ENCODE data around the gene POLR3A.
"Not testable (repeated sequence)": the region's sequence is repeated elsewhere in the genome, so short reads cannot be mapped to it uniquely, and the experiment has no call there.

Gene POLR3A

DNA sequence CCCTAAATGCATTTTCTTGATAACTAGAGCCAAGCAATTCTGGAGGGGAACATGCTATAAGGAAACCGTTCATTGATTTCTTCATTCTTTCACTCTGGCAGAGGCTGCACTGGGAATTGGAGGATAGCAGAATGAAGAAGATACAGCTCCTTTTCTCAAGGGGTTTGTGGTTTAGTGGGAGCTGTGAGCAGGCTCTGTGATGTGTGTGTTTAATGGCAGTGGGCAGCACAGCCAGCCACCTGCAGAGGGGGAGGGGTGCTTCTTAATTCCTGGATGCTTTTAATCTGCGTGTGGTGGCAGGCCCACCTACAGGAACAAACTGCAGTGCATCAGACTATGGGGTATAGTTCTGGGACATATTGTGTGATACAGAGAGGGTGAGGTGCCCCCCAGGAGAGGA lies 36.3 kb upstream of the POLR3A start:
- H3K36me3 ChIP-seq (ENCODE audit: control insufficient read depth, insufficient read depth, low read length), result no peaks in the 10 kb centered on the region
- no peaks in the 10 kb centered on the region for H3K27me3 ChIP-seq (ENCODE audit: control insufficient read depth, insufficient read depth, low read length)
- H3K4me3 ChIP-seq (ENCODE audit: low read length), result no peak overlapping the region

DNA sequence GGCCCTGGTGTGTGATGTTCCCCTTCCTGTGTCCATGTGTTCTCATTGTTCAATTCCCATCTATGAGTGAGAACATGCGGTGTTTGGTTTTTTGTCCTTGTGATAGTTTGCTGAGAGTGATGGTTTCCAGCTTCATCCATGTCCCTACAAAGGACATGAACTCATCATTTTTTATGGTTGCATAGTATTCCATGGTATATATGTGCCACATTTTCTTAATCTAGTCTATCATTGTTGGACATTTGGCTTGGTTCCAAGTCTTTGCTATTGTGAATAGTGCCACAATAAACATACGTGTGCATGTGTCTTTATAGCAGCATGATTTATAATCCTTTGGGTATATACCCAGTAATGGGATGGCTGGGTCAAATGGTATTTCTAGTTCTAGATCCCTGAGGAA lies 35.6 kb upstream of the POLR3A start:
- H3K9me3 ChIP-seq (ENCODE audit: control insufficient read depth, low read length); H3K4me3 ChIP-seq (ENCODE audit: low read length); H3K4me1 ChIP-seq (ENCODE audit: control insufficient read depth, insufficient read depth, low read length); H3K27me3 ChIP-seq (ENCODE audit: control insufficient read depth, insufficient read depth, low read length); H3K36me3 ChIP-seq (ENCODE audit: control insufficient read depth, insufficient read depth, low read length); H3K9ac ChIP-seq (ENCODE audit: low read length): not testable (repeated sequence)

More for the DNA sequence above, 36.3 kb upstream of the POLR3A start:
- Histone ChIP-seq H3K9ac (ENCODE audit: low read length) (no peak overlapping the region), H3K4me1 (ENCODE audit: control insufficient read depth, insufficient read depth, low read length) (peaks cover 5% of the 10 kb centered on the region), H3K9me3 (ENCODE audit: control insufficient read depth, low read length) (no peaks in the 10 kb centered on the region)

DNA sequence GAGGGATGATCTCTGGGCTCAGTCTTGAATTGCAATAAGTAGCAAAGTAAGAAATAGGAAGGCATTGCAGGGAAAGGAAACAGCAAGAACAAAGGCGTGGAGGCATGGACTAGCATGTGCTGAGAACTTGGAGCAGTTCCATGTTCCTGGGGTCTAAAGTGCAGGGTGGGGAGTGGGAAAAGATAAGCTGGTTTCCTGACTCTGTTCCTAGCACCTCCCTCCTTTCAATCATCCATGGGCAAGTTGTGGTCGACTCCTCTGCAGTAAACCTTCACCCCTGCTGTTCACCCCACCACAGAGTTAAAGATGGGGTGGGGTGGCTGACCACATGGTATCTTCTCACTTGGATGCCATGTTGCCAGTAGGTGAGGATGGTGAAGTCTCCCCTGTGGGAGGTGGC lies 33.9 kb upstream of the POLR3A start:
- H3K4me1 ChIP-seq (ENCODE audit: control insufficient read depth, insufficient read depth, low read length), result peaks cover 5% of the 10 kb centered on the region
- no peak overlapping the region for H3K9ac ChIP-seq (ENCODE audit: low read length)
- H3K9me3 ChIP-seq (ENCODE audit: control insufficient read depth, low read length), result no peaks in the 10 kb centered on the region
- no peaks in the 10 kb centered on the region for H3K27me3 ChIP-seq (ENCODE audit: control insufficient read depth, insufficient read depth, low read length)
- no peak overlapping the region for H3K4me3 ChIP-seq (ENCODE audit: low read length)
- H3K36me3 ChIP-seq (ENCODE audit: control insufficient read depth, insufficient read depth, low read length), result no peaks in the 10 kb centered on the region

DNA sequence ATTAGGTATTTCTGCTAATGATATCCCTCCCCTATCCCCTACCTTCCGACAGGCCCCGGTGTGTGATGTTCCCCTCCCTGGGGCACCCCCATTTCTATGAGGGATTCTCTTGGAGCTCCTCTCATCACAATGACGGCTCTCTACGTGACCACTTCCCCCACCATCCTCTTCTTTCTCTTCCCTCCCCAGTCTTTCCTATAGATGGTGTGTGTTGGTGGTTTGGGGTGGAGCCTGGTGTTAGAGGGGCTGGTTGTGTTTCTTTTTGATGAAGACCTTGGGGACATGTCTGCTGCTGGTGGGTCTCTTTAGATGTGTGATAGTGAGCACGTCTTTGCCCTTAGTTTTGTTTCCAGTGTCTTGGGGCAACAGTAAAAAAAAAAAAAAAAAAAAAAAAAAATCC lies 33.0 kb upstream of the POLR3A start:
- Histone ChIP-seq H3K36me3 (ENCODE audit: control insufficient read depth, insufficient read depth, low read length) (no peaks in the 10 kb centered on the region), H3K27me3 (ENCODE audit: control insufficient read depth, insufficient read depth, low read length) (no peaks in the 10 kb centered on the region), H3K9me3 (ENCODE audit: control insufficient read depth, low read length) (no peaks in the 10 kb centered on the region), H3K4me1 (ENCODE audit: control insufficient read depth, insufficient read depth, low read length) (peaks cover 5% of the 10 kb centered on the region), H3K4me3 (ENCODE audit: low read length) (no peak overlapping the region), H3K9ac (ENCODE audit: low read length) (no peak overlapping the region)

DNA sequence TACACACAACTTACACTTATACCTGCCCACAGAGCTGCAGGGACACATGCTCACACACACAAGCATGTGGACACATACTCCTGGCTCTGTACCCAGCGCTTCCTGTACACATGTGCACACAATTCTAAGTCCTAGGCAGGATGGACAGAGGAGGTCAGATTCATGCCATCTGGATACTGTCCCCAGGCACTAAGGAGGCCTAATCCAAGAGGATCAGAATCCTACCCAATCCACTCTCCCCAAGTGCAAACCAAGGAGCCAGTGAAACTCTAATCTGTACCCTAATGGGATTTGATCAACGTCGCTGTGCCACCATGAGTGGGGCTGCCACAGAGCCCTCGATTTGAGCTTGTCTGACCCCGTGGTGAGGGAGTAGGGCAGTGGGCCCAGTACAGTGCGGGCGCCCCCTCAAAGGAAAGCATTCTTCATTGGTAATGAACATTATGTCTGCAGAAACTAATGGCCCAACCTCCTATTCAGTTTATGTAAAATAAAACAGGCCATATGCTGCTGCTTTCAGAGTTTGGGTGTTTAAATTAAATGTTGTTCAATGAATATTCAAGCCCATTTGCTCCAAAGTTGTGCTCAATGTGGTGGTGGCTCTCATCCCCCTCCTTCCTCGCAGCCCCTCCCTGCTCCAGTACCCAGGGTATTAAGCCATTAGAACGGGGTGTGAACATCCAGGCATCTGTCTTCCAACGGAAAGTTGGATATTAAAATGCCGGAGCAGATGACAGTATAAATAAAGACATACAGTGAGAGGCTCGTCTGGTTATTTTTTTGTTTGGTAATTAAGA lies 30.8 kb upstream of the POLR3A start:
- Histone ChIP-seq H3K9me3 (ENCODE audit: control insufficient read depth, low read length) (no peaks in the 10 kb centered on the region), H3K4me1 (ENCODE audit: control insufficient read depth, insufficient read depth, low read length) (no peaks in the 10 kb centered on the region), H3K9ac (ENCODE audit: low read length) (no peak overlapping the region), H3K36me3 (ENCODE audit: control insufficient read depth, insufficient read depth, low read length) (no peaks in the 10 kb centered on the region), H3K4me3 (ENCODE audit: low read length) (no peak overlapping the region), H3K27me3 (ENCODE audit: control insufficient read depth, insufficient read depth, low read length) (no peaks in the 10 kb centered on the region)

DNA sequence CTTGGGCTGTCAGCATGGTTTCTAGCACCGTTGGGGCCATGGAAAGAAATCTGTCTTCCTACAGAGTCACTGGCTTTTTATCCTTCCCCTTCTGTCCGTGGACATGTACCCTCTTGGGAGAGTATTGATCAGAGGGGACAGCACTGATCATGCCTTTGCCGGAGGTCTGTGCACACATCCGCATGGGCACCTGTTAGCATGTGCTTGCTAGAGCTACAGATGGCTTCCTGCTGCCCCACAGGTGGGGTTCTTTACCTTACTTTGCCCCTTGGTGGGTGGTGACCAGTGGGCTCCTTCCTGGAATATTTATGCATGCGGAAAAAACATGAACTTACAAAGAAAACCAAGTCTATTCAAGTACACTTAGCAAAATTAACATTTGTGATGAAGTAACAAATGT lies 29.2 kb upstream of the POLR3A start:
- Histone ChIP-seq H3K4me3 (ENCODE audit: low read length) (no peak overlapping the region), H3K9me3 (ENCODE audit: control insufficient read depth, low read length) (no peaks in the 10 kb centered on the region), H3K9ac (ENCODE audit: low read length) (no peak overlapping the region)

DNA sequence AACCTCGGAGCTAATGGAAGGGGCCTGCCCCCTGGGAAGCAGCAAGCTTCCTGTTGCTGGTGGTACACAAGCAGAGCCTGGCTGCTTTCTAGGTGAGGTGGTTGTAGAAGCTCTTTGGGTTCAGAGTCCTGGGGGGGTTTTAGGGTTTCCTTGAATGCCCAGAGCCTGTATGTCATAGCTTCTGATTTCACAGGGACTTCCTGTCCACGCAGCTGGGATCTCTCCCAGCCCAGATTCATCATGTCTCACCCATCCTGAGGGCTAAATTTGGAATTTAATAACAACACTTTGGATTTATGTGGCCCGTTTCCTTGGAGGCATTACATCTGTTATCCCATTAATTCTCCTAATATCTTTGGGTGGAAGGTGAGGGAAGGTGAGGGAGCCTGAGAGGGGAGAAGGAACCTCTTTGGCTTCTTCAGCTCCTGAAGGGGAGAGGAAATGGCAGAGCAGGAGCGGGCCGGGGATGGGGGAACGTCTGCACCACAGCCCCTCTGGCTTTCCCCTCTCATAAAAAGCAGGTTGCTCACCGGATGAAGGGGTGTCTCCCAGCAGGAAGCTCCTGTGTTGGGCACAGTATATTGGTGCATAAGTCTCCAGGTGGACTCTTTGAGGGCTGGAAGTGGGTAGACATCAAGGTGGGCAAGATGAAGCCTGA lies 24.0 kb upstream of the POLR3A start:
- Histone ChIP-seq H3K9me3 (ENCODE audit: control insufficient read depth, low read length) (no peaks in the 10 kb centered on the region), H3K36me3 (ENCODE audit: control insufficient read depth, insufficient read depth, low read length) (no peaks in the 10 kb centered on the region), H3K27me3 (ENCODE audit: control insufficient read depth, insufficient read depth, low read length) (no peaks in the 10 kb centered on the region), H3K9ac (ENCODE audit: low read length) (no peak overlapping the region), H3K4me3 (ENCODE audit: low read length) (no peak overlapping the region), H3K4me1 (ENCODE audit: control insufficient read depth, insufficient read depth, low read length) (peaks cover 4% of the 10 kb centered on the region)

More for the DNA sequence above, 29.2 kb upstream of the POLR3A start:
- peaks cover 1% of the 10 kb centered on the region for H3K4me1 ChIP-seq (ENCODE audit: control insufficient read depth, insufficient read depth, low read length)
- no peaks in the 10 kb centered on the region for H3K36me3 ChIP-seq (ENCODE audit: control insufficient read depth, insufficient read depth, low read length)
- H3K27me3 ChIP-seq (ENCODE audit: control insufficient read depth, insufficient read depth, low read length), result no peaks in the 10 kb centered on the region

DNA sequence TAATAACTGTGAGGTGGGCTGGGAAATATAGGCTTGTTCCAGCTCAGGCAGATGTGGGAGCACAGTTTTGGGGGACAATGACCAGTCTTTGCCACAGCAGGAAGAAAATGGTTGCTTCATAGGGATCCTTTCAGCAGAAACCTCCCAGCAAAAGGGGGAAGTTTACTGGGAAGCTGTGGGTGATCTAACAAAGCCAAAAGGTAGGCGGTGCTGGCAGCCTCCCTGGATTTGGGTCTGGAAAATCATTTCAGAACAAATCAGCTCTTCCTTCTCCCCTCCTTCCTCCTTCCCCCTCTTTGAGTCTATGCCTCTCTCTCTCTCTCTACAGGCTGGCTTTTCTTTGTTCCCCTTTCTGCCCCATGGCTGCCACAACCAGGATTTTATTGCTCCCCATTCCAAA lies 20.5 kb upstream of the POLR3A start:
- Histone ChIP-seq H3K9me3 (ENCODE audit: control insufficient read depth, low read length) (no peaks in the 10 kb centered on the region), H3K36me3 (ENCODE audit: control insufficient read depth, insufficient read depth, low read length) (no peaks in the 10 kb centered on the region), H3K9ac (ENCODE audit: low read length) (no peak overlapping the region), H3K4me3 (ENCODE audit: low read length) (no peak overlapping the region), H3K4me1 (ENCODE audit: control insufficient read depth, insufficient read depth, low read length) (peaks cover 4% of the 10 kb centered on the region), H3K27me3 (ENCODE audit: control insufficient read depth, insufficient read depth, low read length) (no peaks in the 10 kb centered on the region)

DNA sequence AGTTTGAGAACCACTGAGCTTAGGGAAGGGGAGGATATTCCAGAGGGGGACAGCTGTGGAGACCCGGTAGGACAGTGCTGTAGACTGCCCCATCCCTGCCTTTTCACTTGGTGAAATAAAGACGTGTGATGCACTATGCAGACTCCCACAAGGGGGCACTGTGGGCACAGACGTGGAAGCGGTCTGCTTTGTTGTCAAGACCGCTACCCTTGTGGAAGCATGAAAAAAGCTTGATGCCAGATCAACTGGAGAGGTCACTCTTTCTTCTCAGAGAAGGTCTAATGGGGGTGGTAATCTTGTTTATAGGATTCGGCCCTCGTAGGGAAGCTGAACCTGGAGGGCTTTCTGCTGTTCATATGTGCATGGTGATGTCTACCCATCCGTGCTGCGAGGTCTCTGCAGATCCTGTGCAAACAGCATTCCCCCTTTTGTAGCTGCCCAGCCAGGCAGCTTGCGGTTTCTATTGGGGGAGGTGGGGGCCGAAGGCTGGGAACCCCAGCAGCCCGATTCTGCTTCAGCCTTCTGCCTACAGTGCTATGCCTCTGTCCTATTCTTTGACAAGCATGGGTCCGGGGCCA lies 18.1 kb upstream of the POLR3A start:
- Histone ChIP-seq H3K27me3 (ENCODE audit: control insufficient read depth, insufficient read depth, low read length) (no peaks in the 10 kb centered on the region), H3K9me3 (ENCODE audit: control insufficient read depth, low read length) (no peaks in the 10 kb centered on the region), H3K4me3 (ENCODE audit: low read length) (no peak overlapping the region), H3K9ac (ENCODE audit: low read length) (no peak overlapping the region), H3K36me3 (ENCODE audit: control insufficient read depth, insufficient read depth, low read length) (no peaks in the 10 kb centered on the region), H3K4me1 (ENCODE audit: control insufficient read depth, insufficient read depth, low read length) (no peaks in the 10 kb centered on the region)

DNA sequence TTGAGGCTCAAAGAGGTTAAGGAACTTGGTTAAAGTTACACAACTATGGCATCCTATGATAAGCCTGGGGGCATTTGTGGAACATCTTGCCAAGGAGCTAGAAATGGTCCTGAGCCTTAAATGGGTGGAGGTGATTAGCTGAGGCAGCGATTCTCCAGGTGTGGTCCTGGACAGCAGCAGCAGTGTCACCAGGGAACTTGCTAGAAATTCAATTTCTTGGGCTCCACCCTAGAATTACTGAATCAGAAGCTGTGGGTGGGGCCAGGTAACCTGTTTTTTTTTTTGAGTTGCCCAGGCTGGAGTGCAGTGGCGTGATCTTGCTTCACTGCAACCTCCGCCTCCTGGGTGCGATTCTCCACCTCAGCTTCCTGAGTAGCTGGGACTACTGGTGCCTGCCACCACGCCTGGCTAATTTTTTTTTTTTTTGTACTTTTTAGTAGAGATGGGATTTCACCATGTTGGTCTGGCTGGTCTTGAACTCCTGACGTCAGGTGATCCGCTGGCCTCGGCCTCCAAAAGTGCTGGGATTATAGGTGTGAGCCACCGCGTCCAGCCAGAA lies 17.5 kb upstream of the POLR3A start:
- Histone ChIP-seq H3K4me1 (ENCODE audit: control insufficient read depth, insufficient read depth, low read length) (no peaks in the 10 kb centered on the region), H3K4me3 (ENCODE audit: low read length) (no peak overlapping the region), H3K9me3 (ENCODE audit: control insufficient read depth, low read length) (no peaks in the 10 kb centered on the region), H3K9ac (ENCODE audit: low read length) (no peak overlapping the region), H3K27me3 (ENCODE audit: control insufficient read depth, insufficient read depth, low read length) (no peaks in the 10 kb centered on the region), H3K36me3 (ENCODE audit: control insufficient read depth, insufficient read depth, low read length) (no peaks in the 10 kb centered on the region)

DNA sequence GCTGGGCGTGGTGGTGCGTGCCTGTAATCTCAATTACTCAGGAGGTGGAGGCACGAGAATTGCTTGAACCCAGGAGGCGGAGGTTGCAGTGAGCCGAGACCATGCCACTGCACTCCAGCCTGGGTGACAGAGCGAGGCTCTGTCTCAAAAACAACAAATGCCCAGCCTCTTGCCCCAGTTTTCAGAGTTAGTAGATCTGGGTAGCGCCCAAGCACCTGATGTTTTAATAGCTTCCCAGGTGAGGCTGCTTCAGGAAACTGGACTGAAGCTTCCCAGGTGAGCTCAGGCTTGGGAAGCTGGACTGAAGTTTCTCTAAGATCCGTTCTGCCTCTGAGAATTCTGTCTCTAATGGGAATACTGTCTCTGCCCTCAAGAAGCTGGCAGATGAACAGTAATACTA lies 16.5 kb upstream of the POLR3A start:
- peaks cover 9% of the 10 kb centered on the region for H3K36me3 ChIP-seq (ENCODE audit: control insufficient read depth, insufficient read depth, low read length)
- H3K4me1 ChIP-seq (ENCODE audit: control insufficient read depth, insufficient read depth, low read length), result no peaks in the 10 kb centered on the region
- no peaks in the 10 kb centered on the region for H3K9me3 ChIP-seq (ENCODE audit: control insufficient read depth, low read length)
- no peak overlapping the region for H3K9ac ChIP-seq (ENCODE audit: low read length)
- H3K4me3 ChIP-seq (ENCODE audit: low read length), result no peak overlapping the region
- H3K27me3 ChIP-seq (ENCODE audit: control insufficient read depth, insufficient read depth, low read length), result no peaks in the 10 kb centered on the region

DNA sequence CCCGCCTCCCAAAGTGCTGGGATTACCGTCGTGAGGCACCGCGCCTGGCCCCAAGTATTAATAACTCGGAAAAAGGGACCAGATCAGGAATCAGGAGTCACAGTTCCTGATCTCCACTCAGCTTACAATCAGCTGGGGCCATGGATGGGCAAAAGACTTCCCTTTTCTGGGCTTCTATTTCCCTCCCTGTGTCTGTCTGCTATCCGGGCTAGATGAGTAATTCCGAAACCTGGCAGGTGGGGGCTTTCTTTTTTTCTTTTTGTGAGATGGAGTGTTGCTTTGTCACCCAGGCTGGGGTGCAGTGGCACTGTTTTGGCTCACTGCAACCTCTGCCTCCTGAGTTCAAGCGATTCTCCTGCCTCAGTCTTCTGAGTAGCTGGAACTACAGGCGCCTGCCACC lies 15.9 kb upstream of the POLR3A start:
- H3K9ac ChIP-seq (ENCODE audit: low read length), result no peak overlapping the region
- H3K9me3 ChIP-seq (ENCODE audit: control insufficient read depth, low read length), result no peaks in the 10 kb centered on the region
- no peaks in the 10 kb centered on the region for H3K4me1 ChIP-seq (ENCODE audit: control insufficient read depth, insufficient read depth, low read length)
- no peaks in the 10 kb centered on the region for H3K27me3 ChIP-seq (ENCODE audit: control insufficient read depth, insufficient read depth, low read length)
- peaks cover 13% of the 10 kb centered on the region for H3K36me3 ChIP-seq (ENCODE audit: control insufficient read depth, insufficient read depth, low read length)
- no peak overlapping the region for H3K4me3 ChIP-seq (ENCODE audit: low read length)
